A549 (cell line): ENCODE measurements around the gene DNM3.

Experiments used
- JUNB ChIP-seq: fragments of >200 bp; sonication (Bioruptor Twin); formaldehyde crosslinking; IDR thresholded peaks from 2 replicates; pipeline ENCODE4 v1.6.1; 2016
- TF ChIP-seq, protein P1 (sequence below): IDR thresholded peaks from 2 replicates; pipeline ENCODE4 v1.6.1; 2012

DNA sequence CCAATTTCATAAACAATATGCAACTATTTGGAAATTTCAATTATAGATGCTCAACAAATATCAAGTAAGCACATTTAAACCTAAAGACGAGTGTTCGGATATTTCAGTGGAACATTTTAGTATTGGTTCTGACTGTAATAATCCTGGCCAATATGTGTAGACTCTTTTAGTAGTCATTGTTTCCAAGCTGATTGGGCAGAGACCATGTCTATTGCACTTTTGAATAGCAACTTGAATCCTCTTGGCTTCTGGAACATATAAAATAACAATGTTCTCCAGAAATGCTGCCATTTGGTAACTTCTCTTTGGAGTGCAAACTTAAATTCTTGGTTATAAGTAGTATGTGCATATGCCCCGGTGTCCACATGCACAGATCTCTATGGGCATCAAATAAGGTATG, 373.7 kb downstream of the DNM3 start:
- TF ChIP-seq, protein P1, sequence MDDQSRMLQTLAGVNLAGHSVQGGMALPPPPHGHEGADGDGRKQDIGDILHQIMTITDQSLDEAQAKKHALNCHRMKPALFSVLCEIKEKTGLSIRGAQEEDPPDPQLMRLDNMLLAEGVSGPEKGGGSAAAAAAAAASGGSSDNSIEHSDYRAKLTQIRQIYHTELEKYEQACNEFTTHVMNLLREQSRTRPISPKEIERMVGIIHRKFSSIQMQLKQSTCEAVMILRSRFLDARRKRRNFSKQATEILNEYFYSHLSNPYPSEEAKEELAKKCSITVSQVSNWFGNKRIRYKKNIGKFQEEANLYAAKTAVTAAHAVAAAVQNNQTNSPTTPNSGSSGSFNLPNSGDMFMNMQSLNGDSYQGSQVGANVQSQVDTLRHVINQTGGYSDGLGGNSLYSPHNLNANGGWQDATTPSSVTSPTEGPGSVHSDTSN: no peak
- no peak for TF ChIP-seq JUNB
